Measurements from ENCODE around the gene ARHGEF2.
"Not testable (repeated sequence)": the region's sequence is repeated elsewhere in the genome, so short reads cannot be mapped to it uniquely, and the experiment has no call there.

Gene ARHGEF2

GRCh38 chr1:155990005-155990739 is 11.8 kb upstream of the ARHGEF2 start:
- DNase-seq (ENCODE audit: low read depth in 3 of 3), result no peak

DNA sequence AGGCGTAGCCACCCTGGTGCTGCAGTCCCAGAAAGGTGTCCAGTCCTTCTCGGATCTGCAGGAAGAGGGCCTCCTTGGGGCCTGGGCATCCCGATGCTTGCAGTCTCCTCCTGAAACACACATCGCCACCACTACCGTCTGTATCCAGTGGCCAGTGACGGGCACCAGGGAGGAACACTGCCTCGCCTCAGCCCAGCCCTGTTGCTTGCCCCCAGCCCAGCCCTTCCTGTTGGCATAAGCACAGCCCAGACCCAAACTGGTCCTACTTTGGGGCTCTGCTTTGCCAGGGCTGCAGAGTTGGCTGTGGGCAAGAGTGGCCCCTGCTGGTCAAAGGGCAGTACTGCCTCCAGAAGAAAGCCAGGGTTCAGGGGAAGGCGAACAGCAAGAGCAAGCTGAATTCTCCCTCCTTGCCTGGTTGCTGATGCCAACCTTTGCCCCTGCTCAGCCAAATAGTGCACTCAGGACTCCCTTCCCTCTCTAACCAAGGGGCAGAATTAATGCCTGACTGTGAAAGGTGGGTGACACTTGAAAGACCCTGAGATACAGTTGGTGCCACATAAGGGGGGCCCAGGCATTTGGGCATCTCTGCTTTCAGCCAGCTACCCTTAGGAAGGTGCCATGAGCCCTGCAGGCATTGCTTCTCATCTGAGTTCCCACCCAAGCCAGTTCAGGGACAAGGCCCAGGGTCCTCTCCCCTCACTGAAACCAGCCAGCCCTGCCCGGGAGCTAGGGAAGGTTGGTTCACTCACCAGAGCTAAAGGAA is 11.1 kb upstream of the ARHGEF2 start:
- DNase-seq (ENCODE audit: low read depth in 3 of 3), result peak; percentile 54 to 75 (median 55)

DNA sequence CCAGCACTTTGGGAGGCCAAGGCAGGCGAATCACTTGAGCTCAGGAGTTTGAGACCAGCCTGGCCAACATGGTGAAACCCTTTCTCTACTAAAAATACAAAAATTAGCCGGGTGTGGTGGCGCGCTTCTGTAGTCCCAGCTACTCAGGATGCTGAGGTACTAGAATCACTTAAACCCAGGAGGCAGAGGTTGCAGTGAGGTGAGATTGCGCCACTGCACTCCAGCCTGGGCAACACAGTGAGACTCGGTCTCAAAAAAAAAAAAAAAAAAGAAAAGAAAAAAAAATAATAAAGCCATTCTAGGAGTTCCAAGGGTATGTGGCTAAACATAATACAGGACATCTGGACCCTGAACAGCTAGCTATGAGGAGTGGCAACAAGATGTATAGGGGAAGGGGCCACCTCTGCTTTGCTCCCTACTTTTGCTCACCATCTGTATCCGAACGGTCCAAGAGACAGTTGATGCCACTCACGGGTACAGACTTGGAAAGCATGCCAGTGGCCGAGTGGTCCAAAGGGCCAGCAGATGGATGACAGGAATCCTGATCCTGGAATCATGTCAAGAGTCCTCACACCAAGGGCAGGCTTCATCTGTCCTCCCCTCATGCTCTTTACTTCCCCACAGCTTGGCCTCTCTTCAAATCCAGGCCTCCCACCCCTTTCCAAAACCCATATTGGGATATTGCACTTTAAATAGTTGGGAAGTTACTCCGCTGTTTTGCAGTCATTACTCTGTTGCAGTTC is 6.7 kb upstream of the ARHGEF2 start:
- DNase-seq (ENCODE audit: low read depth in 3 of 3), result not testable (repeated sequence)

- DNase-seq (ENCODE audit: low read depth in 3 of 3), result no peak
Measured at GRCh38 chr1:155984341-155984740, 6.0 kb upstream of the ARHGEF2 start.

DNA sequence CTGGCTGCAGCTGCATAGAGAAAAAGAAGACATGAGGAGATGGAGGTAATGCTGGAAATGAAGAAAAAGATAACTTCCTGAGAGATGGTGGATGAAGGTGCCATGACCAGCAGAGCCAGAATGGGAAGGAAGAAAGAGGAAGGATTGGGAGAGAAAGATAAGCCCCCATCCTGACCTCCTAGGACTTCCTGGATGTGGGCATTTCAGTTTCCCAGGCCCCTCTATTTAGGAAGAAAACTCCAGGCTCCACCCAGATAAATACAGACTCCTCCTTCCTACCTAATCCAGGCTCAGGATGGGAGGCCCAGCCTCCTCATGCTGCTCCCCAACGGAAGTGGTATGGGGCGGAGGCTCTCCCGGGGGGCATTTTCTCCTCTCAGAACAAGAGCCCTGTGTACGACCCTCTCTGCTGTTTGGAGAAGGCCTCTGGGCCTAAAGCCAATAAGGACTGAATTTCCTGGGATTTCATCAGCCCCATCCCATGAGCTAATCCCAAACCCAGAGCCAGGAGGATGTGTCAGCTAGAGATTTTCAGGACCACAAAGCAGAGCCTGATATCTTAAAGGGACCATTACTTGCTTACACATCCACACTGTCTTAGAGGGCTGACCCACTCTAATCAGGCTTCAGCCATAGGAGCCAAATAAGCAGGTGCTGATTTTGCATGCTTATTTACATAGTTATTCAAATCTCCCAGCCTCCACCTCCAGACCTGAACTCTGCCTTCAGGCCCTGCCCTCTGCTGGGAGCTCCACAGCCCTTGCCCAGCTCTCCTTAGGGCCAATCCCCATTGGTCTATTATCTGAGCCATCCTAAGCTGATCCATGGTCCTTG is 5.1 kb upstream of the ARHGEF2 start:
- no peak for DNase-seq (ENCODE audit: low read depth in 3 of 3)

DNA sequence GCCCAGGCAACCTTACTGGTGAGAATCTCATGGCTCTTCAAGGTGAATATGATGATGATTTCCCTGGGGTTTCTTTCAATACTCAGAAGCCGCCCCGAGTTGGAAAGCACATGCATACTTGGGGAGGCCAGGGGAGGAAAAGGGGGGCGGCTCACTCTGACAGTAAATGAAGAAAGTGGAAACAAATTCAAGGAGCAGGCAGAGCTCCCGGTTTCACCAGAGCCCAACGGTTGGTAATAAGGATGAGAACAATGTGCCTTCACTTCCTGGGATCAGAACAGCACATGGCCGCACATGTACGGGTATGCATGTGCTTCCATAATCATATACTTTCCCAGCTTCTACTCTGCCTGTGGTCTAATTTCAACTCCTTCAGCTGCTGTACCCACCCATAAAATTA is 3.8 kb upstream of the ARHGEF2 start:
- no peak for DNase-seq (ENCODE audit: low read depth in 3 of 3)

DNA sequence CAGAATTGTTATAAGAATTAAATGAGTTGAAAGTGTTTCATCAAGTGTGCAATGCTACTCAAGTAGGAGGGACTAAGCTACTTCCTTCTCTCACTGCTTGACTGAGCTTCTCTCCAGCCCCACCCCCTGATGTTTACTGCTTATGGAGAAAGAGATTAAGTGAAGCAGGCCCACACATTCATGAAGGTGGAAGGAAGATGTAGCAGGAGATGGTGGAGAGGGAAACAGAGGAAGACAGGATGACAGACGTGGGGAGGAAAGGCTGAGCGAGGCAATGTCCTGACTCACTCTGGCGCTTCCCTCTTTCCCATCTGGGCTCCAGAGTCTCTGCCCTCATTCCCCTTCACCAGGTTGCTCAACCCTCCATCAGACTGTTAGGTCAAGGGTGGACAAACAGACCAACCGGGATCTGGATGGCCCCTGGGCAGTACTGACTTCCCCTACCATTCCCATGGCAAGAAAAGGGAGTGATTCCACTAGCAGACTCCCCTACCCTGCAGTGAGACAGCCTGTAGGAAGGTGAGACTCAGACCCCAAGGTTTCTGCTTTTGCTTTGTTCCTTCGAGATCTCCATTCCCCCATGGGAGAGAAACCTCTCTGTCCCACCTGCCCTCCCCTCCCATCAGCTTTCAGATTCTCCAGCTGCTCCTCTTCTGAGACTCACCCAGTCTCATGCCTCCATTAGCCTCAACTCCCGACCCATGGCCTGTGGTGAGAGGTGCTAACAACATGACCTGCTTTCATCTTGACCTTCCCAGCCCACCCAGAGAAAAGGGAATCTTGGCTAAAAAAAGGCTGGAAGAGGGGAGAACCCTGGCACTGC is 3.1 kb upstream of the ARHGEF2 start:
- DNase-seq (ENCODE audit: low read depth in 3 of 3), result no peak

DNA sequence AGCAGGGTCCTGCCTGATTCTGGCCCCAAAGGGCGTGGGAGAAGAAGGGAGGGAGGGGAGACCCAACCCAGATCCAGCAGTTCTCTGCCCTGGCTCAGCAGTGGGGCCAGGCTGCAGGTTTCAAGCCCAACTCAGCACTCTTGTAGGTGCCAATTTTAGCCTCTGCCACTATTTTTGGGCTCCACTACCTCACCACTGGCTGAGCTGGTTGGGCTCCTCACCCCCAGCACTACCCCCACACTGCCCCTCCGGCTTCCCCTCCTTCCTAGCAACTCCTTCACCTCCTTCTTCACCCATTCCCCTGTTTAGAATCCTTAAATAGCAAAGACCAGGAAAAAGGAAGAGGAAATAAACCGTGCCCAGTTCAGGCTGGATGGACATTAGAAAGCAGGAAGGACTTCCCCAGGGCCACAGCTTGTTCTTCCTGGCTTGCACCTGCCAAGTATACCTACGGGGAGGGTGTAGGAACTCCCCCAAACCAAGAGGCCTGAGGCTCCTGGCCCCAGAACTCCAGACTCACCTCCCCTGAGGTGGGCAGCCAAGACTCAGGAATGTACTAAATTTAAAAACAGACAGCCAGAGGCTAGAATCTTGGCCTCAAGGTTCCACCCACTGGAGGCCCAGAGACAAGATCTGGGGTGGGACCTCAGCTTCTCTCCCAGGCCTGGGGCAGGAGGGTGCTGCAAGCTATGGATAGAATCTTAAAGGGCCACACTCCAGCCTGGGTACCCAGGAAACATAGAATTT is 1.4 kb upstream of the ARHGEF2 start:
- no peak for DNase-seq (ENCODE audit: low read depth in 3 of 3)

- DNase-seq (ENCODE audit: low read depth in 3 of 3), result peak in 1 of 3 experiments; percentile 18
Measured at GRCh38 chr1:155978973-155979429, 654 bp upstream of the ARHGEF2 start.

DNA sequence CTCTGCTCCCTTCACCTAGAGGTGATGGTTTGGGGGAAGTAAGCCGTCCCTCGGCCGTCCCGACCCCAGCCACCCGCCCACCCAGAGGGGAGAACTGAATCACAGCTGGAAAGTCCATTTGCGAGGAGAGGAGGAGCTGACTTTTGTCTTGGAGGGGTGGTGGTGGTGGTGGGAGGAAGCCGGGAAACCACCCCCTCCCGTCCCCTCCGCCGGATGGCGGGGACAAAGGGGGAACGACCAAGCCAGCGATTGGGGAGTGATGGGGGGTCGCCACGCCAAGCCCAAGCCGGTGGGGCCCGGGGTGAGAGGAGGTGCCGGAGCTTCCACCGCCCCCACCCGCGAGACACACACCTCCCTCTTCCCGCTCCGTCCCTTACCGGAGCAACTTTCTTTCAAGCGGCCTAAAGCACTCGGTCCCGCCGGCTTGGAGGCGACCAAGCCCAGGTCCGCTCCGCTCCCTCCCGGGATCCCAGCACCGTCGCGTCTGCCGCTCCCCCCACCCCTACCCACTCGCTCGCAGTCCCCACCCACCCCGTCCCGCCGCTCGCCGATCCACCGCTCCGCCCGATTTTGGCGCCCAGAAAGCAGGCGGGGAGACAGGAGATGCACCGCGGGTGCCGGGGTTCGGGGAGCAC is 540 bp downstream of the ARHGEF2 start:
- peak; percentile 31 to 76 (median 54) for DNase-seq (ENCODE audit: low read depth in 3 of 3)

DNA sequence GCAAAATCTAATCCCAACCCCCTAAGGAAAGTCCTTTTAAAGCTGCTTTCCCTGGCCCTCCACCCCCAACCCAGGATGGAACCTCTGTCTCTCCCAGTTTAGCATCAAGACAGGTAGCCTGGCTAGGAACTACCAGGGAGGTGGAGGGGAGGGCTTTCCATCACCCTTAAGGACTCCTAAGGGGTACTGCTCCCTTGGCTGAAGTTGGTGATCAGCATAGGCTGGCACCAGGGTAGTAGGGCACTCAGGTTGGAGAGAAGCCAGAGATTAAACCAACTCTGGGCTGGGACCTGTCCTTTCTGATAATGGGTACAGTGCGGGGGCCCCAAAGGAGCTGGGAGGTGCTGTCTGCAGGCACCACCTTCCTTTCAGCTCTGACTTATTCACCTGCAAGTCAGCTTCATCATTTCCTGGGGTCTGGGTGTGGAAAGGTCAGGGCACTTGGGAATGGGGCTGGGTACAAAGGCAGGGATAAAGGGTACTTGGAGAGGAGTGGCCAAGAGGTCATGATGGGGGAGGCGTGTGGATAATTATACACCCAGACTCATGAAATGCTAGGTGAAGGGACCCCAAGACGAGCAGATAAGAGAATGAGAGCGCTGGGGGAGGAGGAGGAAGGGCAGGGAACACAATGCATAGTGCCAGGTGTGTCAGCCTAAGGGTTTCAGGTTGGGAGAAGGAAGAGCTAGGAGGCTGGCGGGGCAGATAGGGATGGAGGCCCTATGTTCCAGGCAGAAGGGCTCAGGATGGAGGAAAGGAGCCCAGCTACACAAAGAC is 1.2 kb downstream of the ARHGEF2 start:
- peak in 1 of 3 experiments; percentile 32 for DNase-seq (ENCODE audit: low read depth in 3 of 3)

DNA sequence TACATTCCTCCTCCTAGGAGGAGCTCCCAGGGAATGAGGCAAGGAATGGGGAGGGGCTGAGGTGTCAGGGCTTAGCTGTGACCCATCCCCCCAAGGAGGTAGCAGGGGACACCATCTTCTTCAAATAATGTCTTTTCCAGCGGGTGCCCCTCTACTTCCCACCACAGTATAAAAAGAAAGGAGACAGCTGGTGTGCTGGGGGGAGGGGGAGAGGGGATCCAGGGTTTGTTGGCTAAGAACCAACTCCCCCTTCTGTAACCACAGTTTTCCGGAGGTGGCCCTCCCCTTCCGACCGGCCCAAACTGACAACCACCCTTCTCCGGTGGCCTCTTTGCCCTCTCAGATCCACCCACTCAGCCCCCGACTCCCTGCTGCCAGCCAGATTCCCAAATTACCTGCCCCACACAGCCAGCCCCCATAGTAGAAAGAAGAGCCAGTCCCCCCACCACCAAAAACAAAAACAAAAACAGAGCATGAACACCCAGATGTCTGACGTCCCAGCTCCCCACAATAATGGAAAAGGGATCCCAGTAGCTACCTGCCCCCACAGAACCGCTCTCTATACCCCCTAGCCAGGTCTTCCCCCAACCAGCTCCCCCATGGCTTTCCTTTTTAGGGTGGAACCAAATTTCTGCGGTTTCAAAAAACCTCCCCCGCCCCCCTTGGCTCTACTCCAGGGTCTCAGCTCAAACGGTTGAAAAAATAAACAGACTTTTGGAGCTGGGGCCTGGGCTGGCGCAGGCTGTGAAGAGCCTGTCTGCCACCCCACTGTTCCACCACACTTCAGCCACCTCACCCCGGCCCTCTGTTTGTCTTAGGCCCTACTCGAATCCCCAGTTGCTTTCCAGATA is 2.1 kb downstream of the ARHGEF2 start:
- DNase-seq (ENCODE audit: low read depth in 3 of 3), result peak in 2 of 3 experiments; percentile 26 to 61

GRCh38 chr1:155975375-155976061 is 2.8 kb downstream of the ARHGEF2 start:
- DNase-seq (ENCODE audit: low read depth in 3 of 3), result no peak

GRCh38 chr1:155974208-155975115 is 3.9 kb downstream of the ARHGEF2 start:
- DNase-seq (ENCODE audit: low read depth in 3 of 3), result no peak

GRCh38 chr1:155973723-155974122 is 4.6 kb downstream of the ARHGEF2 start:
- DNase-seq (ENCODE audit: low read depth in 3 of 3), result no peak

Data from stimulated activated CD4-positive, alpha-beta T cell treated with anti-CD3 and anti-CD28 coated beads, TNF-alpha, amount 100 ng/mL, for 24 hours (primary cell).